ENCODE measurements around the gene IL32.

Gene IL32

DNA sequence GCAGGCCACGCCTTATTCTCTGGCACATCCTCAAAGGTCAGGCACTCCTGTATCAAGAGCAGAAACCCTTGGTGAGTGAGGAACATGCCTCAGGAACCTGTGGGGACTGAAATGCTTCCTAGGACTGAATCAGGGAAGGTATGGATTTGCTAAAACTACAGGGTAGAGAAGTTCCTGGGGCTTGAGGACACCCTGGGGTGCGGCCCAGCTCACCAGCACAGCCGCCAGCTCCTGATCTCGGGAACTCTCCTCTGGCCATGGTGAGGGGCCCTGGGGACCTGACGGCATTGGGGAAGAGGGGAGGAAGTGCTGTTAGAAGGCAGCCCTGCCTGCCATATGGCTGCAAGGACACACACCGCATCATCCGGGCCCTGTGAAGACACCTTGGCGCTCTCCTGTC is 26.1 kb downstream of the IL32 start:
- no peak for DNase-seq (ENCODE audit: low read depth)

DNA sequence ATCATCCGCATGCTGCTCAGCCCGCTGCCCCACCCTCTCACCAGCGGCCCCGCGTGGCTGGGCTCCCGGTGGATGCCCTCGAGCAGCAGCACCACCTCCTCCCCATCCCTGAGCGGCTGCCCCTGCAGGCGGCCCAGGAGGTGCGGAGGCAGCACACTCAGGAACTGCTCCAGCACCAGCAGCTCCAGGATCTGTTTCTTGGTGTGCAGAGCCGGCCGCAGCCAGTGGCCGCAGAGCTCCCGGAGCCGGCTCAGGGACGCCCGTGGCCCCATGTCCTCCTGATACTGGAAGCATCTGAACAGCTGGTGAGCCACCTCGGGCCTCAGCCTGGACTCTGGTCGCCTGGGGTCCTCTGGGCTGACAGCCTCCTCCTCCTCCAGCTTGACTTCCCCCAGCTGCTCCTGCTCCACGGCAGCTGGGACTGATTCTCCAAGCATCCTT is 27.1 kb downstream of the IL32 start:
- no peak for DNase-seq (ENCODE audit: low read depth)

DNA sequence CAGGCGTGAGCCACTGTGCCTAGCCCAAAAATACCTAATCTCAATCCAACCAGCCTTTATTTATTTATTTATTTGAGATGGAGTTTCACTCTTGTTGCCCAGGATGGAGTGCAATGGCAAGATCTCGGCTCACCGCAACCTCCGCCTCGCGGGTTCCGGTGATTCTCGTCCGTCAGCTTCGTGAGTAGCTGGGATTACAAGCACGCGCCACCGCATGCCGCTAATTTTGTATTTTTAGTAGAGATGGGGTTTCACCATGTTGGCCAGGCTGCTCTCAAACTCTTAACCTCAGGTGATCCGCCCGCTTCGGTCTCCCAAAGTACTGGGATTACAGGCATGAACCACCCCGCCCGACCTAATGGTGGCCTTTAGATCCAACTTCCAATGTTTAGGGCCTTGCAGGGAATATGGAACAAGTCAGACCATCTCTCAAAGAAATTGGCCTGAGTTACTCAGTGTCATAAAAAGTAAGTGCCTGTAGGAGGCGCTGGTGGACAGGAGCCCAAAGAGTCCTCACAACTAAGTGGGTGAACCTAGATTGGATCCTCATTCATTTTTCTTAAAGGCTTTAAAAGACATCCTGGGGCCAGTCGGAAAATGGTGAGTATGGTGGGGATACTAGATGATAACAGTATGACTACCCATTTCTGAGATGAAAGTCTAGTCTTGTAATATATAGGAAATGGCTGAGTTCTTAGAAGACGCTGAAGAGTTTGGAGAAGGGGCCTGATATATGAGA is 29.0 kb downstream of the IL32 start:
- peak; percentile 39 for DNase-seq (ENCODE audit: low read depth)

DNA sequence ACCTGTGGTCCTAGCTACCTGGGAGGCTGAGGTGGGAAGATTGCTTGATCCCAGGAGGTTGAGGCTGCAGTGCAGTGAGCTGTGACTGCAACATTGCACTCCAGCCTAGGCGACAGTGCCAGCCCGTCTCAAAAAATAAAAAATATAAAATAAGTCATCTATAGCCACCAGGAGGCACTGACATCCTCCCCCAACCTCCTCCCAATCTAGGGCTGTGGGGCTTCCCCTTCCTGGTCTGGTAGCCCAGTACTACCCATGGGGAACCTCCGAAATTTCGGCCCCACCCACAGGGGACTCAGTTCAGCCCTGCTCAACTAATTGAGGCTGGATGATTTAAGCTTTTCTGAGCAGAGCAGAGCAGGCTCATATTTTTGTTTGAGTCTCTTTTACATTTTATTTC is 30.4 kb downstream of the IL32 start:
- DNase-seq (ENCODE audit: low read depth), result no peak

DNA sequence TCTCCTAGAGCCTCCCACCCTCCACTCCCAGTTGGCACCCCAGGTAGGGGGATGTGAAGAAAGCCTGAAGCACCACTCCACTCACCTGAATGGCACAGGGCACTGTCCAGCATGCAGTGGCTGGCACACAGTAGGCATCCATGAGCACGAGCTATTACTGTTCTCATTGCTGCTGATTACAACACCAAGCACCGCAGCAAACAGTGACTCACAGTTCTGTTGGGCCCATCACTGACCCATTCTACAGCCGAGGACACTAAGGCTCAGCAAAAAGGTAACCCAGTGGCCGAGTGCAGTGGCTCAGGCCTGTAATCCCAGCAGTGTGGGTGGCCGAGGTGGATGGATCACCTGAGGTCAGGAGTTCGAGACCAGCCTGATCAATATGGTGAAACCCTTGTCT is 30.9 kb downstream of the IL32 start:
- DNase-seq (ENCODE audit: low read depth), result no peak

DNA sequence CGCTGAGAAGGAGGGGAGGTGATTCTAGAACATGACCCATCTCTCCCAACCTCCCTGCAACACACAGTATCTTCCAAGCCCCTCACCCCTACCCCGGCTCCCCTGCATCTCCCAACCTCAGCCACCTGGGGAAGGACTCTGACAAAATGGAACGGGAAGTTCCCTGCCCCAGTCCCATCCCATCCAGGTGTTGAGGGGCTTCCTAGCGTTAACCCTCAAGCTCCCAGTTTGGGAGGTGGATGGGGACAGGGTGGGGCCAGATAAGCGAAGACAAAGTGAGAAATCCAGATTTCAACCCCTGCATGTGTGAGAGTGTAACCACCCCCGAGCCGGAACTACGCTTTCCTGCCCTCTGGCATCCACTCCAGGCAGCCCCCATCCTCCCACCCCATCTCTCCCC is 31.8 kb downstream of the IL32 start:
- no peak for DNase-seq (ENCODE audit: low read depth)

DNA sequence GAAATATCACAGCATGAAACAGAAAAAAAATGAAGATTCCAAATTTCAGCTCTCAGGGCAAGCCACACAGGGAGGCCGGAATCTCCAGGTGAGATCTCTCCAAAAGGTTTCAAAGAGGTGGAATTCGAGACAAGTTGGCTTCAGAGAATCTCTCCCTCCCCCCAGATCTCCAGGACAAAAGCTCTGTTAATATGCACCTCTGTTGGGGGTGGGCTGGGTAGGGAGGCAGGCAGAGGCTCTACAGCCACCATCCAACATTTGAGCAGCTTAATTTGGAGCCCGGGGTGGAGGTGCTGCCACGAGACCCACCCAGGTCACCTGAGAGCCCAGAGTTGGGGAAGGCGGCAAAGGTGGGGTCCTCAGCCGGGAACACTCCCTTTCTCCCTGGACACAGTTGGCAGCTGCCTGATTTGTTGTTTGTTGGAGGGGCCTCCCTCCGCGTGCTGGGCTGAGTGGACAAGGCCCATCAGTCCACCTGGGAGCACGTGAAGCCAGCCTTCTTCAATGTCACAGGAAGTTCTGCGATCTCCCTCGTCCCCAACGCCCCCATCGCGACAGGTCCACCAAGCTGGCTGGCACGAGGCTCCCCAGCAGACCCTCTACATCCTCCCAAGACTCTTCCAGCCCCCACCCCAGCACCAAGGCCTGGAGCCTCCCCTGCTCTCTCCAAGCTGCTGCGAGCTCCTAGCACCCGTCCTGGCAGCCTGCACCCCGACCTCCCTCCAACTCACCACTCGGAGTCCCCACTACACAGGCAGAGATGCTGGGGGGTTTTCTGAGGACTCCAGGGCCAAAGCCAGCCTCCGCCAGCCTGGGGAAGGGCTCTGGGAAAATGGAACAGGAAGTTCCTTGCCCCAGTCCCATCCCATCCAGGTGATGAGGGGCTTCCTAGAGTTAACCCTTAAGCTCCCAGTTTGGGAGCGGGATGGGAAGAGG is 33.3 kb downstream of the IL32 start, which contains the start of gene ZSCAN10:
ZSCAN10 (minus strand) TSS at position 836 of the 936 bp plus-strand sequence. CDS start 6,357 bp downstream, outside the sequence.
- no peak for DNase-seq (ENCODE audit: low read depth)

DNA sequence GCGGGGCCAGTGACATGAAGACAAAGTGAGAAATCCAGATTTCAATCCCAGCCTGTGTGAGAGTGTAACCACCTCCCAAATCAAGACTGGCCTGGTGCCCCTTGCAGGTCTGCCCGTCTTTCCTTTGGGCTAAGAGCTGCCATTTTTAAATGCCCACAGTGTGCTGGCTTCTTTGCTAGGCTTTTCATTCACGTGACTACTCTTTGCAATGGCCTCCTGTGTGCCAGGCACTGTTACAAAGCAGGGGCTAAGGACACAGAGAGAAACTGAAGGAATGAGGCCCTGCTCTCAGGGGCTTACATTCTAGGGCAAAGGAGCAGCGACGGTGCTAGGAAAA is 33.9 kb downstream of the IL32 start:
- no peak for DNase-seq (ENCODE audit: low read depth)

DNA sequence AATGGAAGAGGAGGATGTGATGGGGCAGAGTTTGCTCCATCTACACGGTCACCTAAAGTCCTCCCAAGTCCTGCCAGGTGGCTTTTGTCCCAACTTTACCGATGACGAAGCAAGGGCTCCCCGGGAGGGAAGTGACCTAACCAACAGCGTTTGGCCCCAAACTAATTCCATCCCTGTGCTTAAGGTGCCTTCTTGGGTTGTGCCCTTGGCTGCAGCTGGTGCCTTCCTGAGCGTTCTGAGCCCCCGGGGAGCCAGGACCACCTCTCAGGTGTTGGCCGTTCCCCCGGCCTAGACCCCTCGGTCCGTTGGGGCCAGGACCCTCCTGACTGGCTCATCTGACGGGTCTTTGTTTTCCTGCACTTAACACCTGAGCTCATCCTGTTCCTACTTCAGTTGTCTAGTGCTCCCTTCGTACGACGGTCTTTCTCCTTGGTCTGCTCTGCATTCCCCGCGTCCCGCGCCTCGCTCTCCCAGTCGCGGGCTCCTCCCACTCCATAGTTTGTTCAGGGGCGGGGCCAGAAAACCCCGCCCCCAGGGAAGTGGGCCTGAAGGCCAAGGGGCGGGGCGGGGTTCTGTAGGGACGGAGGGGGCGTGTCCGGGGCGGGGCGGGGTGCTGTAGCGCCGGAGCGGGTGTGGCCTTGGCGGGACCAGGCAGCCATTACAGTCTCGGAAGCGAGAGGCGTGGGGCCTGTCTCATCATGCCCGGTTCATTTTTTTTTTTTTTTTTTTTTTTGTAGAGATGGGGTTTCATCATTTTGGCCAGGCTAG is 34.5 kb downstream of the IL32 start:
- peak; percentile 77 for DNase-seq (ENCODE audit: low read depth)

DNA sequence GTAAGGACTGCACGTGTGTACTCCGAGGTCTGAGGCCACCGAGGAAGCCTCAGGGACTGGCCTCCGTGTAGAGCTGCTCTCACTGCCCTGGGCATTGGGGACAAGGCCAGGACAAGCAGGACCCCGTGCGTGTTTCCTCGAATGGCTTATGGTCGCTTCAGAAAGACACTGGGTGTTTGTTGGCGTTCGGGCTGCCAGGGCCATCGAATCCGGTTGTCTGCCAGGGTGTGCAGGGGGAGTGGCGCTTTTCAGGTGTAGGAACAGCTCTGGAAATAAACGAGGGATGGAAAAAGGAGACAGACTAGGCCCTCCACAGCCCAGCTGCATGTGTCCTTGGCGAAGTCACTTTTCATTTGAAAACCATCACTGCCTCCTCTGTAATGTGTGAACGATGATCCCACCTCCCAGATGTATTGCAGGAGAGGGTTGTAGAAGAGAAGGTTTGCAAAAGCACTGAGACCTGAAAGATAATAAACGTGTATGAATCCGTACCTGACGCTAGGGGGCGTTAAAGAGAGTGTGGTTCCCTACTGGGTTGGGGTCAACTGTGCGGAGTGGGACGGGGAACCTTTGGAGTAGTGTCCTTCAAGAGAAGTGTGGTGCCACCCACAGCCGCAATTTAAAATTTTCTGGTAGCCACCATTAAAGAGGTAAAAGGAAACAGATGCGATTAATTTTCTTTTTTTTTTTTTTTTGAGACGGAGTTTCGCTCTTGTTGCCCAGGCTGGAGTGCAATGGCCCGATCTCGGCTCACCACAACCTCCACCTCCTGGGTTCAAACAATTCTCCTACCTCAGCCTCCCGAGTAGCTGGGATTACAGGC is 35.8 kb downstream of the IL32 start:
- peak; percentile 14 for DNase-seq (ENCODE audit: low read depth)

DNA sequence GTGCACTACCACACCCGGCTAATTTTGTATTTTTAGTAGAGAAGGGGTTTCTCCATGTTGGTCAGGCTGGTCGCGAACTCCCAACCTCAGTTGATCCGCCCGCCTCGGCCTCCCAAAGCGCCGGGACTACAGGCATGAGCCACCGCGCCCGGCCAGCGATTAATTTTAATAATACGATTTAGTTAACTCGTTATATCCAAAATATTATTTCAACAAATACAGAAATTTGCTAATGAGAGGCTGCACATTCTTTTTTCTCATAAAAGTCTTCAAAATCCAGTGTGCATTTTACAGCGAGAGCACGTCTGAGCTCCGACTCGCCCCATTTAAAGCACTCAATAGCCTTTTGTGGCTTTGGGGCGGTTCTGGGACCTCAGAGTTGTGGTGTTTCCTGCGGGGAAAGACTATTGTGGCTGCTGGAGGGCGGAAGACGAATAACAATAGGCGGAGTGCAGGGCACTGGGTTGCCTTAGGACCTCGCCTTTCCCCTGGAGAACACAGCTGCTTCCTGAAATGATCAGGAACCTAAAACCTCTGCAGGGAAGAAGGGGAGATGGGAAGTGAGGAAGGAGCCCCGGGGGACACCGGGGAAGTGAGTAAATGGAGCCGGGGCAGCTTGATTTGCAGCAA is 36.5 kb downstream of the IL32 start:
- no peak for DNase-seq (ENCODE audit: low read depth)

DNA sequence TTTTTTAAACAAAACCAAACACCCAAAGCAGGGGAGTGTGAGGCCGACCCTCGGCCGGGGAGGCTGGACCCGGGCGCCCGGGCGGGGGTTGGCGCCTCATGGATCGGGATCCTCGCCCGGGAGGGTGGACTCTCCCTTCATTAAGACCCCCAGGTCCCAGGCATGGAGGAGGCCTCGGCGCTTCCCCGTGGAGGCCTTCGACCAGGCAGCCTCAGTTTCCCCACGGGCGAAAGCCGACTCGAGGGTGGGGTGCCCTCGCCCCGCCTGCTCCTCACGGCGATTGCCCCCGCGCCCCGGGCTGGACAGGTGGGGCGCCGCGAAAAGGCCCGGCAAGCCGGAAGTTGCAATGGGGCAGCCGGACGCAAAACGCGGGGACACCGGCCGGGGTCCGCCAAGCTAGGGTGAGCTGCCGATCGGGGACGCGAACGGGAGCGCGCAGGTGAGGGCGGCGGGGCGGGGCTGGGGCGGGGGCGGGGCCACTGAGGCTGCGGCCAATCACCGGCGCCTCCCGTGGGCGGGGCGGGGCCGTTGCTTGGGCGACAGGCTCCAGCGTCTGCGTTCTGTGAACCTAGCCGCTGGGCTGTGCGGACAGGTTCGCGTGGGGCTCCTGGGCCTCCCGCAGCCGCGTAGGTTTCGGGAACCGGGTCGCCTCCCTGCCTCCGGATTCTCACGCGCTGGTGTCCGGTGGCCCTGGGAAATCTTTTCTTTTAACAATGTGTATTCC is 40.9 kb downstream of the IL32 start:
- DNase-seq (ENCODE audit: low read depth), result peak; percentile 85

DNA sequence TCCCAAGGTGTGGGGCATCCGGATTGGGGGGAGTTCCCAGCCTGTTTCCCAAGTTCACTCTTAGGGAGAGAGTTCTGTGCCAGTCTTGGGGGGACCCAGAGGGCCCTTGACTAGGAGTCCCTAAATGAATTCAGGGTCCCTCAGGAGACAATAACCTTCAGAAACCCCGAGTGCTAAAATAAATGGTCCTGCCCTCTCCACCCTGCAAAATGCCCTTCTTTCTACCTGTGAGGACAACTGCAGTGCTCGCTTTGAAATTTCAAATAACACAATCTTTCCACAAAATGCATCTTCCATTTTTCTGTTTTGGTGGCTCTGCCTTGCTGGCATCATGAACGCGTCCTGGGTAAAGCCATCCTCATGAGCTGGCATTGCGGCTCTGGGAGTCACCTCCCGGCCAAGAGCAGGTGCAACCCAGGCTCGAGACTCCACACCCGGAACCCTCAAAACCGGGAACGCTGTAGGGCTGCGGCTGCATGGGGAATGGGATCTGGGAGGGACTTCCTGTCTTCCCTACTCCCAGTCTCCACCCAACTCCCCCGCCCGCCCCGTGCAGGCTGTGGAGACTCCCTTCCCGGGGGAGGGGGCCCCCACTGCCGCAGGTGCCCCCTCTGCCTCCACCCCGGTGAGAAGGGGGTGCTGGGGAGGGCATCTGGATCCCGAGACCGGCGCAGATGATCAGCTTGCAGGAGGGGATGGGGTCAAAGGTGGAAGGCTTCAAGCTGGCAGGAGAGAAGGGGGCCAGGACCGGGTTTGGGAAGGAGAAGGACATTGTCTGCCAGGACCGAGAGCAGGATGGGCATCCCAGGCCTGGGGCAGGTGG is 46.8 kb downstream of the IL32 start, which contains the start of gene ZNF205:
ZNF205 (plus strand) TSS at position 529 of the 823 bp plus-strand sequence. CDS start 845 bp downstream, outside the sequence.
- DNase-seq (ENCODE audit: low read depth), result peak; percentile 73

DNA sequence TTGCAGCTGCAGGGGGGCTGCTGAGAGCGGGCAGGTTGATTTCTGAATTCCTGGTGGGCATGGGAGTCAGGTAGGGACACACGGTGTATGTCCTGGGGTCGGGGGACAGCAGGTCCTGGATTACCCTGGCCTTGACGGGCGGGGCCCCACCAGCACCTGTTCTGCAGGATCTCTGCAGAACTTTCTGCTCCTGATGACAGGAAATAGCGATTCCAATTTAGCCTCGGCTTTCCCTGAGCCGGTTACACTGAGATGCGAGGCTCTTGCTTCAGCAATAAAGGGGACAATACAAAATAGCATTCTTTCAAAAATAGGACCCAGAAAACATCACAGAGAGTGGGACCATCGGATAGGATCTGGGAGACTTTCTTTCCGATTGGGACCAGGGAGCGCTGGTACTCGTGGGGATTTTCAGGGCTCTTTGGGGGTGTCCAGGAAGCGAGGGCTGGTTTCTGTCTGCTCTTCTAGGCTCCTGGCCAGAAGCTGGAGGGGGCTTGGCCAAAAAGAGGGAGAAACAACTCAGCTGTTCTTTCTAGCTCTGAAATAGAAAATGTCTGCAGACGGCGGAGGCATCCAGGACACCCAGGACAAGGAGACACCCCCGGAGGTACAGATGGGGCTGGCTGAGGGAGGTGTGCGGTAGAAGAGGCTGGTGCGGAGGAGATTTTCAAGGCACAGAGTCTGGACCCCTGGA is 47.6 kb downstream of the IL32 start:
- DNase-seq (ENCODE audit: low read depth), result no peak

DNA sequence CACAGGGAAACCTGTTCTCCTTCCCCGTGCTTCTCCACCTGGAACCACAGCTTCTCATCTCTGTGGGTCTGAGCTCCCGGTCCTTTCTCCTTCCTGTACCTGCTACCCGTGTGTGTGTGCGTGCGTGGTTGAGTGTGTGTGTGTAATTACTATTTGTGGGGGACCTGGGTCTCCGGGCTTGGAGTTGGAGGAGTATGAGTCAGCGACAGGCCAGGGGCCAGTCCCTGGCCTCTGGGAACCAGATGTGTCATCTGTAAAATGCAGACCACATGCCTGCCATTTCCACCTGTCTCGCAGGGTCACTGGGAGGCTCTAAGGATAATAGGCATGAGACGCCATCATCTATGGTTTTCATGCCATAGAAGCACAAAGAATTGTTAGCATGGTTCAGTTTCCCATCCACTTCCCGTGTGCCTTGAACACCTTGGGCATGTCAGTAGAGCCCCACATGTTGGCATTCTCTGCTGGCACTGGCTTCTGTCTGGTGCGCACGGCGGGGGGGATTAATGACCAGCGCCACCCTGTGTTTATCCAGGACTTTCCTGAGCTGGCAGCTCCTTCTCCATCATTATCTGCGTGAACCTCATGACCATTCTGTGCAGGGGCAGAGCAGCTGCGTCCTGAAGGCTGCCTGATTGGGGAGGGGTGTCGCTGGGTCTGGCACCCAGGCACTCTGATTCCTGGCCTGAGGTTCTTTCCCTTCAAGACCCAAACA is 48.5 kb downstream of the IL32 start:
- DNase-seq (ENCODE audit: low read depth), result peak; percentile 17

DNA sequence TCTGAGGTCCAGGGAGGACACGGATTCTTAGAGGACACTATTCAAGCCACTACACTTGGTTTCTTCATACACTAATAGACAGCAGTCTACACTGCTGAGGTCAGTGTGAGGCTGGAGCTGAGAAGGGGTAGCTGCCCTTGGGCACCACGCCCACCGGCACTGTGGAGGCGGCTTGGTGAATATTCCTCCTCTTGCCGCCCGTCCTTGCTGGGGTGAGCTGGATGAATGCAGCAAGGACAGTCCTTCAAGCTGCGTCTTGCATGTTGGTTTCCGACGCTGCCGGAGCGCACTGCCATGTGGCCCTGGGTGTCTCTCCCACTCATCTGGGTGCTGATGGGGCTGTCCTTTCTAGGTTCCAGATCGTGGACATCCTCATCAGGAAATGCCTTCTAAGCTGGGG is 49.6 kb downstream of the IL32 start:
- no peak for DNase-seq (ENCODE audit: low read depth)

DNA sequence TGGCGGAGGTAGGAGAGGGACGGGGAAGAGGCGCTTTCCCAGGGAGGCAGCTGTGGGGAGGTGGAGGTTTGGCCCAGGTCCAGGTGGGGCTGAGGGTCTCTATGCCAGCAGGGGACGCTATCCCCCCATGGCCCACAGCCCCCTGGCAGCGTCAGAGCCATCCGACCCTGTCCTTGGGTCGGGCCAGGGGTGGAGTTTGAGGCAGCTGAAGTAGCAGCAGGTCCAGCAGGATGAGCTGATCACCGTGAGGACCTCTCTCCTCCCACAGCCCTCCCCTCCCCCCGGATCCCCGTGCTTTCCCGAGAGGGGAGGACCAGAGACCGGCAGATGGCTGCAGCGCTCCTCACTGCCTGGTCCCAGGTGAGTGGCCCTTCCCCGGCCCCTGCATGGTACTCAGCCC is 50.1 kb downstream of the IL32 start:
- DNase-seq (ENCODE audit: low read depth), result no peak

DNA sequence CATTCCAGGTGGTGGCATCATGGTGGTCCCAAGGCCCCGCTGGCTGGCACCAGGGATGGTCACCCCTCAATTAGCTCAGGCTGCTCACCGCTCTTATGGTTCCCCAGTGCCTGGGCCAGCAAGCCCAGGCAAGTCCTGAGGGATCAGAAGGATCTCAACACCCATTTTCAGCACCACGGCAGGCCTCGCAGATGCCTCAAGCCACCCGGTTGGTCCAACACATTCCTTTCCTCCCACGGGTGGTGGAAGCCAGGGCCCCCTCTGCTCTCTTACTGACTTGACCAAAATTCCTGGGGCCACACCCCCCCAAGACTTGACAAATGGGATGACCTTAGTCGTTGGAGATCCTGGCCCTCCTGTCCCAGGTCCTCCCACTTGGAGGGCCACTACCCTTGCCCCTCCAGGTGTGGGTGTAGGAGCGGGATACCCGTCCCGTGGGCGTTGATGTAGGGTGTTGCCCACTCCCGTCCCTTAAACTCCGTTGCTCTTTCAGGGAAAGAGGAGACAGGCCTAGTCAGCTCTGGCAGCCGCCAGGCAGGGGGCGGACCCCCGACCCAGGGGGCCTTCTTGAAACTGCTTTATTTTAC is 52.9 kb downstream of the IL32 start:
- no peak for DNase-seq (ENCODE audit: low read depth)
